Measurements from ENCODE around the gene YEATS2. TPM values are rescaled to one million over a fixed set of nuclear protein-coding genes. Genes with fewer than 3 reads are reported as not detected.

The YEATS2 gene
- total and polyA plus RNA-seq, 2 donors (not counting 1 experiment from before 2014, with no cell fraction given), result 25.0 to 28.7 TPM

DNA sequence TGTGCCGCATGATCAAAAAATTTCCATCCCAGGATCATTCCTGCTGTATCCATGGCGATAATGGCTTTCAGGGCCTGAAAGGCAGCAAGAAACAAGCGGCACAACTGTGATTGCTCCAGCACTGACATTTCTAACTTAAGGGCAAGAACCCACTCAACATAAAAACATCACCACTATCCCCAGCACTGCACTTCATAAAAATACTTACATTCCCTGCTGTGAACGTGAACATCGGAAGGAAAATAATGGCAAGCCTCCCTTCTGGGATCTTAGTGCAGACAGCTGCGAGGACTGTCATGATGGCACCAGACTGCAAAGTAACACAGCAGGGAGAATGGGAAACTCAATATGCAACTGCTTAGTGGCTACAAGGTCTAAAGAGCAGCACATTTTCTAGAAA is 135.9 kb downstream of the YEATS2 start:
- TF ChIP-seq CTCF (conservative IDR thresholded peaks at IDR 0.05 in 1 of 2, IDR thresholded peaks at IDR 0.05 in 1 of 2; ENCODE audit: low read depth in 1 of 2, low read length in 2 of 2) (no peak), EZH2 (IDR thresholded peaks at IDR 0.05; ENCODE audit: low read length, missing control alignments) (no peak)
- Histone ChIP-seq H3K9ac (ENCODE audit: insufficient read depth, low read length) (no peak overlapping the region), H3K36me3 (ENCODE audit: control insufficient read depth, insufficient read depth, low read length) (peaks cover 13% of the 10 kb centered on the region), H2AFZ (ENCODE audit: low read length) (no peak overlapping the region), H4K20me1 (ENCODE audit: control insufficient read depth, extremely low read depth, insufficient read depth, low read length) (no peaks in the 10 kb centered on the region), H3K4me2 (ENCODE audit: extremely low read depth, insufficient read depth, low read length) (no peak overlapping the region), H3K9me3 (ENCODE audit: control insufficient read depth, insufficient read depth, low read depth, low read length) (no peaks in the 10 kb centered on the region), H3K79me2 (ENCODE audit: control insufficient read depth, insufficient read depth, low read length) (no peaks in the 10 kb centered on the region), H3K4me3 (replicated peaks in 1 of 4; ENCODE audit: control extremely low read depth in 1 of 4, insufficient read depth in 1 of 4, low read depth in 3 of 4, low read length in 4 of 4) (no peak overlapping the region), H3K27me3 (ENCODE audit: control insufficient read depth, insufficient read depth, low read length) (no peaks in the 10 kb centered on the region), H3K4me1 (ENCODE audit: control insufficient read depth, extremely low read depth, insufficient read depth, low read length) (no peaks in the 10 kb centered on the region), H3K27ac (ENCODE audit: insufficient read depth, low read length) (no peak overlapping the region)
- DNase-seq (ENCODE audit: low read depth in 2 of 2), result no peak

DNA sequence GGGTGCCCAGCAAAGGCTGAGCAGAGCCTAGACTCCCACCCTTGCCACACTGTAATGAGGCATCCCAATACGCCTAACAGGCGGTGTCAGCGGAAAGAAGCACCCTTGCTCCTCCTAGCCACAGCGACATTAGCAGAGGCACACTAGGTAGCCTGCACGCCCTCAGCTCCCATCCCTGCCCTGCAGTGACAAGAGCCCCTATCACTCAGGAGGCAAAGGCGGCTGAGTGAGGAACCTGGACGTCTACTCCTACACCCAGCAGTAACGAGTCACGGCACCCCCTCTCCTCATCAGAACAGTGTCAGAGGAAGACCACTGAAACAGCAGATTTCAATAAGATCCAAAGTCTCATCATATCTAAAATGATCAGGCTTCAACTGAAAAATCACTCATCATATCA is 139.8 kb downstream of the YEATS2 start:
- Histone ChIP-seq H3K27ac (ENCODE audit: insufficient read depth, low read length) (no peak overlapping the region), H3K27me3 (ENCODE audit: control insufficient read depth, insufficient read depth, low read length) (no peaks in the 10 kb centered on the region), H2AFZ (ENCODE audit: low read length) (no peak overlapping the region), H3K4me1 (ENCODE audit: control insufficient read depth, extremely low read depth, insufficient read depth, low read length) (no peaks in the 10 kb centered on the region), H3K9ac (ENCODE audit: insufficient read depth, low read length) (no peak overlapping the region), H3K4me2 (ENCODE audit: extremely low read depth, insufficient read depth, low read length) (no peak overlapping the region), H3K36me3 (ENCODE audit: control insufficient read depth, insufficient read depth, low read length) (peaks cover 11% of the 10 kb centered on the region), H4K20me1 (ENCODE audit: control insufficient read depth, extremely low read depth, insufficient read depth, low read length) (no peaks in the 10 kb centered on the region), H3K9me3 (ENCODE audit: control insufficient read depth, insufficient read depth, low read depth, low read length) (no peaks in the 10 kb centered on the region), H3K79me2 (ENCODE audit: control insufficient read depth, insufficient read depth, low read length) (no peaks in the 10 kb centered on the region), H3K4me3 (replicated peaks in 1 of 4; ENCODE audit: control extremely low read depth in 1 of 4, insufficient read depth in 1 of 4, low read depth in 3 of 4, low read length in 4 of 4) (no peak overlapping the region)
- TF ChIP-seq EZH2 (IDR thresholded peaks at IDR 0.05; ENCODE audit: low read length, missing control alignments) (no peak), CTCF (conservative IDR thresholded peaks at IDR 0.05 in 1 of 2, IDR thresholded peaks at IDR 0.05 in 1 of 2; ENCODE audit: low read depth in 1 of 2, low read length in 2 of 2) (no peak)
- no peak for DNase-seq (ENCODE audit: low read depth in 2 of 2)

- TF ChIP-seq CTCF (conservative IDR thresholded peaks at IDR 0.05 in 1 of 2, IDR thresholded peaks at IDR 0.05 in 1 of 2; ENCODE audit: low read depth in 1 of 2, low read length in 2 of 2), result no peak
- TF ChIP-seq EZH2 (IDR thresholded peaks at IDR 0.05; ENCODE audit: low read length, missing control alignments), result no peak
- no peaks in the 10 kb centered on the region for H4K20me1 ChIP-seq (ENCODE audit: control insufficient read depth, extremely low read depth, insufficient read depth, low read length)
Observed at GRCh38 chr3:183837894-183838293, 140.3 kb downstream of the YEATS2 start.

More at GRCh38 chr3:183837894-183838293, 140.3 kb downstream of the YEATS2 start:
- Histone ChIP-seq H3K4me3 (replicated peaks in 1 of 4; ENCODE audit: control extremely low read depth in 1 of 4, insufficient read depth in 1 of 4, low read depth in 3 of 4, low read length in 4 of 4) (no peak overlapping the region), H3K79me2 (ENCODE audit: control insufficient read depth, insufficient read depth, low read length) (no peaks in the 10 kb centered on the region), H3K9me3 (ENCODE audit: control insufficient read depth, insufficient read depth, low read depth, low read length) (no peaks in the 10 kb centered on the region), H3K27ac (ENCODE audit: insufficient read depth, low read length) (no peak overlapping the region), H3K36me3 (ENCODE audit: control insufficient read depth, insufficient read depth, low read length) (peaks cover 7% of the 10 kb centered on the region), H3K4me1 (ENCODE audit: control insufficient read depth, extremely low read depth, insufficient read depth, low read length) (no peaks in the 10 kb centered on the region), H3K4me2 (ENCODE audit: extremely low read depth, insufficient read depth, low read length) (no peak overlapping the region), H2AFZ (ENCODE audit: low read length) (no peak overlapping the region), H3K9ac (ENCODE audit: insufficient read depth, low read length) (no peak overlapping the region), H3K27me3 (ENCODE audit: control insufficient read depth, insufficient read depth, low read length) (no peaks in the 10 kb centered on the region)
- no peak for DNase-seq (ENCODE audit: low read depth in 2 of 2)
